Activated CD4-positive, alpha-beta T cell treated with anti-CD3 and anti-CD28 coated beads for 4 hours (primary cell): ENCODE measurements around the gene STARD13.
"Not testable (repeated sequence)": the region's sequence is repeated elsewhere in the genome, so short reads cannot be mapped to it uniquely, and the experiment has no call there.

ENCODE experiments used
- DNase-seq, 2 donors: peaks; one replicate each; pipeline ENCODE4 v3.0.0-alpha.2; 2020

Gene STARD13

GRCh38 chr13:33174491-33174890, 111.1 kb downstream of the STARD13 start:
- DNase-seq: no peak

DNA sequence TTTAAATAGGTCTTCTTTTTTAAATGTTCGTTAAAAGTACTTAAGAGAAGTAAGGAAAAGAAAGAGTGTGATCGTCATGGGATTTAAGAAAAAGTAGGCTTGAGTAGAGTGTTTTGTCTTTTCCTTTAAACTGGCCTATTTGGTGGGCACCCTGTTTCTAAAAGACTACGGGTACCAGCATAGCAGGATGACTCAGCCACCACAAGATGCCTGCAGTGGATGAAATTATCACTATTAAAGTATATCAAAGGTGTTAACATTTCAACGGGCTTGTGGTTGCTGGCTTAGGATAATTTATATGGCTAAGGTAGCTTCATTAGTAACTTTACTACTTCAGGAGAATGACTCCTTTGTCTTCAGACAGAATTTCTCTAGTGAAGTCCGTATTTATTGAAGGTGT, 112.6 kb downstream of the STARD13 start:
- no peak for DNase-seq

- DNase-seq: no peak
These were observed 113.2 kb downstream of the STARD13 start for GRCh38 chr13:33172400-33172799.

- no peak for DNase-seq
These were observed 116.1 kb downstream of the STARD13 start for GRCh38 chr13:33169273-33169980.

- no peak for DNase-seq
These were observed 117.1 kb downstream of the STARD13 start for GRCh38 chr13:33168321-33168960.

- no peak for DNase-seq
These were observed 118.1 kb downstream of the STARD13 start for GRCh38 chr13:33167491-33167890.

DNA sequence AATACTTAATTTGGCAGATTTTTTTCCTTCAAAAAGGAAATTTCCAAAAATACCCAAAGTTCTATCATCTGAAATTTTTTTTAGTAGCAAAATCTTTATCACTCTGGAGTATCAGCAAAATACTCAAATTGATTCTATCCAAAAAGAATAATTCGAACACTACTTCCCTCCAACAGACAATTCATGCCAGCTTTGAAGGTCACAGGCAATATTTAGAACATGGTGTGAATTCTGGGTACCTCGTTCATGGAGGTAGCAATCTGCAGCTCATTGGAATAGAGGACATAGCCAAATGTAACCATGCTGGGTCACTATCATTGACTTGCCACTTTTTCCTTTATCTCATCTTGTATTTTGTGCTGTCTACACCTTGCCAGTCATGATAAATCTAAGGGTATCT, 119.8 kb downstream of the STARD13 start:
- no peak for DNase-seq

DNA sequence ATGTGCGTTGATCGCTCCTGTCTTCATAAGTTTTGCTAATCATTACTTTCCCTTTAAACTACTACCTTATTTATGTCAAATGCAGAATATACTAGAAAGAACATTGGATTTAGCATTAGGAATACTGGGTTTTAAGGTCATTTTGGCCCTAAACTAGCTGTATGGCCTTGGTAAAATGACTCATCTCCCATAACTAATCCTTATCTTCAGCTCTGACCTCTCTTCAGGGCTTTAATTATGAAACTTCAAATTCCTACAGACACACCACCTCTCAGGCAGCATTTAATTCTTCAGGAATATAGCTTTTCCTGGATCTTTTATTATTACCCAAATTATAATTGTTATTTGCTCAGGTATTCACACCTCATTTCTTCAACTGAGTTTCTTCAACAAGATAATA, 121.2 kb downstream of the STARD13 start:
- DNase-seq: no peak

GRCh38 chr13:33162725-33163124, 122.8 kb downstream of the STARD13 start:
- DNase-seq: not testable (repeated sequence)

GRCh38 chr13:33158816-33159215, 126.7 kb downstream of the STARD13 start:
- no peak for DNase-seq

- DNase-seq: no peak
These were observed 127.3 kb downstream of the STARD13 start for GRCh38 chr13:33158271-33158670.

DNA sequence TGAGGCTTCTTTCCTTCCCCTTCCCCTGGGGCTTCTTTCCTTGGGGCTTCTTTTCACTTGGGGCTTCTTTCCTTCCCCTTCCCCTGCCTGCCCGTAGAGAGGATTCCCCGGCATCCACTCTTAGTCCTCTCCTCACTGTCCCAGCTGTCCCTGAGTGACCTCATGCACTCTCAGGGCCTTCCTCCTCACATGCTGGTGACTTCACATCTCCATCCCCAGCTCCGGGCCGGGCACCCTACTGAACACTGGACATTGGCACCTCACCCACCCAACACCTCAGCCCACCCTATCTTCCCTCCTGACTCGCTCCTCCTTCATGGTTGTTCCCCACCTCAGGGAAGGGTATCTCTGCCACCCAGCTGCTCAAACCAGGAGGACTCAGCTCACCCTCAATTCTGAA, 130.6 kb downstream of the STARD13 start:
- DNase-seq: no peak

- no peak for DNase-seq
These were observed 131.8 kb downstream of the STARD13 start for GRCh38 chr13:33153421-33154404.

DNA sequence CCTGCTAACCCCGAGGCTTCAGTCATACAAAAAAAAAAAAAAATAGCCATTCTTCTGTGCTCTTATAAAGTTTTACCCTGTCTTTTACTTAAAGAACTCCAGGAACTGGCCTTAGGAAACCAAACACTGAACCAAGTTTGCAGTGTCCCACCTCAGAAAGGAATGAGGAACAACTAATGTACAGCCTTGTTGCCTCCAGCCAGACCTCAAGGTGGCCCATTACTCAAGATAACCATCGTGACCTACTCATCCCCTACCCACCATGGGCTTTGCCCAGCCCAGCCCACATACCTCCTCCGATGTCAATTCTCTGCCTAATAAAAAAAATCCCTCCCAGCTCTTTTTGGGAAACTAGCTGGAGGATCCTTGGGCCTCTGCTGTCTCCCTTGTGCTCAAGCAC, 133.2 kb downstream of the STARD13 start:
- no peak for DNase-seq

DNA sequence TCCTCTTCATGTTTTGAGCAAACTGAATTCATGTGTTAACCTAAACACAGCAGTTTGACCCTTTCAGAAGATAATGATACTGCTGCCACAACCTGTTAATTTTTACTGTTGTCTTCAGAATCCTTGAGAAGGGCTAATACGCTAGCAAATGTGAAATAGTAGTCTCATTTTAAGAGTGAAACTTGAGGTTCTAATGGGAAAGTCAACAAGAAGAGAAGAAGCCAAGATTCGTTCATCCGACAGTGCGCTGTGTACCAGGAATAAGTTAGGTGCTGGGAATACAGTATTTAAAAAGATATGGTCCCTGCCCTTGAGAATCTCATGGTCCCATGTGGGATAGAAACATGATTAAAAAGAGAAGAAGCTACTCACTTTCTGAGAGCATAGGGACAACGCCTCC, 134.9 kb downstream of the STARD13 start:
- no peak for DNase-seq

DNA sequence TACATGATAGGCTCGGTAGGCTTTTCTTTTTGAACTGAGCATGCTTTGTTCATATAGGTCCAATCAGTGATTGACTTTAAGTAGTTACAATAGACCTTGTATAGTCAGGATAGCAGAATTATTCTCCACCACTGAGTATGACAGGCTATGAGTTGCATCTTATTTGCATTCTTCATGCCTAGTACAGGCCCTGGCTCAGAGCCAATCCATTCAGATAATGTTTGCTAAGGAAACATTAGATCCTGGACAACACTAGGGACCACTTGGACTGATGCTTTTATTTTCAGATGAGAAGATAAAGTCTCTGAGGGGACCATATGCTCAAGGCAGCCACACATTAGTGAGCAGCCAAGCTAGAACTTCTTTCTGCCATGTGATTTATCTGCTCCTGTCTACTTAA, 135.4 kb downstream of the STARD13 start:
- no peak for DNase-seq

DNA sequence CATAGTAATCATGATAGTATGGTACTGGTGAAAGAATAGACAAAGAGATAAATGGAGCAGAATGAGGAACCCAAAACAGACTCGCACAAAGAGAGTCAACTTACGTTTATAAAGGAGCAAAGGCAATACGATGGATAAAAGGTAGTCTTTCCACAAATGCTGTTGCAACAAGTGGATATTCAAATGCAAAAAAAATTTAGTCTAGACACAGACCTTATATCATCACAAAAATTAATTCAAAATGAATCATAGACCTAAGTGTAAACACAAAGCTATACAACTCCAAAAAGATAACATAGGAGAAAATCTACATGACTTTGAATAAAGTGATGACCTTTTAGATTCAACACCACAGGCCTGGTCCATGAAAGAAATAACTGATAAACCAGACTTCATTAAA, 137.7 kb downstream of the STARD13 start:
- no peak for DNase-seq

- no peak for DNase-seq
These were observed 138.5 kb downstream of the STARD13 start for GRCh38 chr13:33146843-33147611.

DNA sequence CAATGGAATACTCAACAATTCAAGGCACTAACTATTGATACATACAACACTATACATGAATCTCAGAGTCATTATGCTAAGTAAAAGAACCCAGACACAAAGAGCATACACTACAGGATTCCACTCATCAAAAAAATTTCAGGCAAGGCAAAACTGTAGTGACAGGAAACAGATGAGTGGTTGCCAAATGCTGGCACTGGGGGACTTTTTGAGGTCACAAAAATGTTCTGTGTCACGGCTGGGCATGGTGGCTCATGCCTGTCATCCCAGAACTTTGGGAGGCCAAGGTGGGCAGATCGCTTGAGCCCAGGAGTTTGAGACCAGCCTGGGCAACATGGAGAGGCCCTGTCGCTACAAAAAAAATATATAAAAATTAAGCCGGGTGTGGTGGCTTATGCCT, 139.9 kb downstream of the STARD13 start:
- no peak for DNase-seq

GRCh38 chr13:33144358-33144784, 141.2 kb downstream of the STARD13 start:
- DNase-seq: no peak

GRCh38 chr13:33139780-33140535, 145.6 kb downstream of the STARD13 start:
- no peak for DNase-seq

DNA sequence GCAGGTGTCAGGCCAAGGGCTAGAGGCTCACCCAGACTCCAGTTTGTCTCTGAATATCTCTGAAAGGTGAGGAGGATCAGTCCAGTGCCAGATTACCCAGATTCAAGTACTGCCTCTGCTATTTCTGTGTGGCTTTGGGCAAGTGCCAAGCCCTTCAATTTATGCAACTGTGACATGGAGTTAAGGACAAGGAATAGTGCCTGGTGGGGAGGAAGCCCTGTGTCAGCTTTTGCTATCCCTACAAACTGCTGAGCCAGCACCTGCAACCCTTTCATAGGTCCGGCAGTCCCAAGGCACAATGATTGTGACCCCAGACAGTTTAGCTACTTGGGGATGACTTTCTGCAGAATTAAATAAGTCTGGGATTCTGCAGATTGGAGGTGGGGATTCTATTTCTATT, 146.4 kb downstream of the STARD13 start:
- no peak for DNase-seq
